ENCODE measurements around the gene RAB23. TPM values are rescaled to one million over a fixed set of nuclear protein-coding genes. Genes with fewer than 3 reads are reported as not detected.

The RAB23 gene
- total RNA-seq, 1 donor from 2014 or later = 15.3 TPM

DNA sequence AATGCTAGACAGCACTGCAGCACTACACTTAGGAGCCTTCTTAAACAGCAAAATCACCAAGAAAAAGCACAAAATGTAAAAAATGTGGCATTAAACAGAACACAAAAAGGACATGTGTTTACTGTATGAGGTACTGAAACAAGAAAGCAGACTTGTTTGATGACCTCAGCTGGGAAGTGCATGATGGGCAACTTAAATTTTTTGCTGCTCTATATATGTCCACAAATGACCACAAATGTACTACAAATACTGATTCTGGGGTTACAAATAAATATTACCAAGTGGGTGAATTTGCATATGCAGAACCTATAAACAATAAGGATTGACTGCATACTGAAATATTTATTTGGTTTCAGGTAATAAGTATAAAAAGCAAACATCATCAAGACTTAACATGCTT lies 13.1 kb downstream of the RAB23 start:
- DNase-seq (ENCODE audit: low spot score, unreplicated experiment) = no peak
- Mint-ChIP-seq H3K27me3 (no peaks in the 10 kb centered on the region), H3K36me3 (ENCODE audit: insufficient read depth) (peaks cover 8% of the 10 kb centered on the region), H3K27ac (no peak overlapping the region), H3K4me3 (ENCODE audit: low read depth) (no peak overlapping the region), H3K4me1 (ENCODE audit: low read depth) (peaks cover 13% of the 10 kb centered on the region), H3K9me3 (ENCODE audit: low read depth) (no peaks in the 10 kb centered on the region)
- TF ChIP-seq, protein P1, sequence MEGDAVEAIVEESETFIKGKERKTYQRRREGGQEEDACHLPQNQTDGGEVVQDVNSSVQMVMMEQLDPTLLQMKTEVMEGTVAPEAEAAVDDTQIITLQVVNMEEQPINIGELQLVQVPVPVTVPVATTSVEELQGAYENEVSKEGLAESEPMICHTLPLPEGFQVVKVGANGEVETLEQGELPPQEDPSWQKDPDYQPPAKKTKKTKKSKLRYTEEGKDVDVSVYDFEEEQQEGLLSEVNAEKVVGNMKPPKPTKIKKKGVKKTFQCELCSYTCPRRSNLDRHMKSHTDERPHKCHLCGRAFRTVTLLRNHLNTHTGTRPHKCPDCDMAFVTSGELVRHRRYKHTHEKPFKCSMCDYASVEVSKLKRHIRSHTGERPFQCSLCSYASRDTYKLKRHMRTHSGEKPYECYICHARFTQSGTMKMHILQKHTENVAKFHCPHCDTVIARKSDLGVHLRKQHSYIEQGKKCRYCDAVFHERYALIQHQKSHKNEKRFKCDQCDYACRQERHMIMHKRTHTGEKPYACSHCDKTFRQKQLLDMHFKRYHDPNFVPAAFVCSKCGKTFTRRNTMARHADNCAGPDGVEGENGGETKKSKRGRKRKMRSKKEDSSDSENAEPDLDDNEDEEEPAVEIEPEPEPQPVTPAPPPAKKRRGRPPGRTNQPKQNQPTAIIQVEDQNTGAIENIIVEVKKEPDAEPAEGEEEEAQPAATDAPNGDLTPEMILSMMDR (IDR thresholded peaks at IDR 0.05; ENCODE audit: unreplicated experiment) = no peak

DNA sequence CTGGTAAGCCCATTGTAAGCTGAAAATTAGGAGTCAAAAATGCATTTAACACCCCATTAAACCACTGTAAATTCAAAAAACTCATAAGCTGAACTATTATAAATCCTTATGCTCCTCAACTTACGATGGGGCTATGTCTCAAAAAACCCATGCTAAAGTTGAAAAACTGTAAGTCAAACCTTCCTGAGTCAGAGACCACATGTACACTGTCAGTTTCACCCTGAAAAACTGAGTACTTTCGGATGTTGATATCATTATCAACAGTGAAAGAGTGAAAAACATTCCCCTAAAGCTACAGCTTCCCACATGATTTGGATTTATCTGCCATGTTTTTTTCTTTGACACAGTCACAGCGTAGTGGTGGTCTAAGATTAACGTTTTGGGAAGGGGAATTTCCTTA lies 14.2 kb downstream of the RAB23 start:
- TF ChIP-seq, protein P1 (IDR thresholded peaks at IDR 0.05; ENCODE audit: unreplicated experiment) = no peak
- Mint-ChIP-seq H3K27ac (no peak overlapping the region), H3K27me3 (no peaks in the 10 kb centered on the region), H3K4me1 (ENCODE audit: low read depth) (peaks cover 13% of the 10 kb centered on the region), H3K9me3 (ENCODE audit: low read depth) (no peaks in the 10 kb centered on the region), H3K36me3 (ENCODE audit: insufficient read depth) (peaks cover 8% of the 10 kb centered on the region), H3K4me3 (ENCODE audit: low read depth) (no peak overlapping the region)
- no peak for DNase-seq (ENCODE audit: low spot score, unreplicated experiment)

DNA sequence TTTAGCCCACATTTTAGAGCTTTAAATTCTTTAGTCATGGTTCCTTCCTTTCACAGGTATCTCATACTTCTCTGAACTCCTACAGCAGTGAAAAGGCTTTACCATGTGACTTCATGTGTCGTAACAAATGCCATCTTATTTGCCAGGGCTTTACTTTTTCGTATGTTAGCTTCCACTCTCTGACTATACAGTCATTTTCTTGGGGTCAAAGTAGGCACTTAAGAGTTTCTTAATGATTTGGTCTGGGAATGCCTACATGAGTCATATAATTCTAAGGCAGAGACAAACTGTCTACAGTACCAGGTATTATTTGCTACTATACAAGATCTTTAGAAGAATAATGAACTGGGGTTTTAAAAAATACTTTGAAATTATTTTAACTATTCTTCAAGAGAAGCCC lies 15.0 kb downstream of the RAB23 start:
- TF ChIP-seq, protein P1 (IDR thresholded peaks at IDR 0.05; ENCODE audit: unreplicated experiment) = no peak
- peak overlapping the region; percentile 39 for H3K27ac Mint-ChIP-seq
- H3K36me3 Mint-ChIP-seq (ENCODE audit: insufficient read depth) = peaks cover 8% of the 10 kb centered on the region
- no peak overlapping the region for H3K4me3 Mint-ChIP-seq (ENCODE audit: low read depth)
- H3K4me1 Mint-ChIP-seq (ENCODE audit: low read depth) = peaks cover 16% of the 10 kb centered on the region
- no peaks in the 10 kb centered on the region for H3K27me3 Mint-ChIP-seq
- no peaks in the 10 kb centered on the region for H3K9me3 Mint-ChIP-seq (ENCODE audit: low read depth)
- no peak for DNase-seq (ENCODE audit: low spot score, unreplicated experiment)

DNA sequence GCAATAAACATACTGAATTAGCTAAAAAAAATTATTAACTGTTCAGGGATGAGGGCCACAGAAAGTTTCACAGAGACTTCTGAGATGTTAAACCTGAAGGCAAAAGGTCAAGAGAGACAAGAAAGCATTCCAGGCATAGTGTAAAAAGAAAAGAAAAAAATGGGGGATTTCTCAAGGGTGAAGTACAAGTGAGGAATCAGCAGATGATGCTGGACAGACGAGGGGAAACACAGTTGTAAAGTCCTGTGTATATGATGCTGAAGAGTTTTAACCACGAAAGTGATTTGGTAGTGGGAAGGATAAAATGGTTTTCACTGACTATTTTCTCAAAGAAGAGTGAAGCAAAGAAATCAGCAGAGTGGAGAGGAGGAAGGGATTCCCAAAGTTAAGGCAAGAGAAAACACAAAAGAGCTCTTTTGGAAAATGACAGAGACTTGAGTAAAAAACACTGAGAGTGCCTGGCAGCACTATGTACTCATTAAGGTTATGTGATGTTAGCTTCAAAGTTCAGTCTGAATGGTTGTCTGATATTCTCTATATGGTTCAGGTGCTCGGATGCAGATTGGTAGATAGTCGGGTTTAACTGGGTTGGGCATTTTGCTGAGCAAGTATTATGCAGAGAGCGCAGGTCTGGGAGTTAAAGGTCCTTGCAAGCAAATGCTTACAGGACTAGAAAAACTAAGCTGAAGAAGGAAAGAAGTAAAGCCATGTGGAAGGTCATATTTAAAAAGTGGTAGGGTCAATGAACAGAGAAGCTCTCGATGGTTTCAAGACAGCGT lies 16.4 kb downstream of the RAB23 start:
- peaks cover 20% of the 10 kb centered on the region for H3K4me1 Mint-ChIP-seq (ENCODE audit: low read depth)
- TF ChIP-seq, protein P1 (IDR thresholded peaks at IDR 0.05; ENCODE audit: unreplicated experiment) = no peak
- no peak overlapping the region for H3K4me3 Mint-ChIP-seq (ENCODE audit: low read depth)
- peaks cover 10% of the 10 kb centered on the region for H3K36me3 Mint-ChIP-seq (ENCODE audit: insufficient read depth)
- H3K9me3 Mint-ChIP-seq (ENCODE audit: low read depth) = no peaks in the 10 kb centered on the region
- no peaks in the 10 kb centered on the region for H3K27me3 Mint-ChIP-seq
- no peak for DNase-seq (ENCODE audit: low spot score, unreplicated experiment)
- H3K27ac Mint-ChIP-seq = no peak overlapping the region

DNA sequence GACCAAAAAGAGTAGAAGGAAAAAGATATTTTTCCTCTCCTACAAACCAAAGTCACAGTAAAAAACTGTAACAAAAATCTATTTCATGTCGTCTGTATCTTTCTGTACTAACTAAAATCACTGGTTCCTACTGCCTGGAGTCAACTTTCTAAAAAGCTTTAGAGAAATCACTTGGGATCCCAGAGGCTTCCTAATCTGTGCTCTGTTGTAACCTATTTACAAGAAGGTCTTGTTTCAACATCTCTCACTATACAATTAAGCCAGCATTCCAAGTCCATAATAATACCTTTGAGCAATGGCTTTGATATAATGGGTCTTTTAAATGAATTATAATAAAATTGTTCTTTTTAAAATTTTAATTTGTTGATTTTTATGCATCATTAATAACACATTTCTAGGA lies 20.4 kb downstream of the RAB23 start:
- Mint-ChIP-seq H3K27ac (peak overlapping the region; percentile 53), H3K9me3 (ENCODE audit: low read depth) (no peaks in the 10 kb centered on the region), H3K4me1 (ENCODE audit: low read depth) (peaks cover 20% of the 10 kb centered on the region), H3K4me3 (ENCODE audit: low read depth) (no peak overlapping the region), H3K27me3 (no peaks in the 10 kb centered on the region), H3K36me3 (ENCODE audit: insufficient read depth) (peaks cover 5% of the 10 kb centered on the region)
- TF ChIP-seq, protein P1 (IDR thresholded peaks at IDR 0.05; ENCODE audit: unreplicated experiment) = no peak
- DNase-seq (ENCODE audit: low spot score, unreplicated experiment) = no peak
